ENCODE results near the gene BTBD1.

The BTBD1 gene

DNA sequence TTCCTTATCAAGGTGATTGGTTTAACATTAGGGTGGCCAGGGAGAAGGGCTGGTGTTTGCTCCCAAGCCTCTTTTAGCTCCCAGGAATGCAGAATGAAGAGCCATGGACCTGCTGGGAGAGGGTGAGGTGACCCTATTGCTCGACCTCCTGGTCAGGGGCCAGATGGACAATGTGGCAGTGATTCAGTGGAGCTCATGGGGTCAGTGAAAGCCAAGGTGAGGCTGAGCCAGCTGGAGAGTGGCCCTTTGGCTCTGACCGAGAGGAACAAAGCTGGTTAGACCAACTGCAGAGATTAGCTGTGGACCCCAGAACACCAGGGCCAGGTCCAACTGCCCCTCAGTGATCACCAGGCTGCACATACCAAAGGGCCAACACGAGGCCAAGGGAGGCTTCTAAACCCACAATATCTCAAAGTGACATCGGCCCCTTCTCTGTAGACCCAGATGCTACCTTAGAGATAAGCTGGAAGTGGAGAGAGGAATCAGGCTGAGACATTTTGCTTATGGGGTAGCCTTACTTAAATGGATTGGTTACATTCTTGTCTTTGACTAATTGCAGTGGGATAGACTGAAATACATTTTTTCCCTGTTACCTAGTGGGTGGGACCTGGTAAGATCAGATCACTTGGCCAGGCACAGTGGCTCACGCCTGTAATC lies 15.8 kb upstream of the BTBD1 start:
- Histone ChIP-seq H3K27ac (ENCODE audit: low read length) (no peak overlapping the region), H3K4me1 (ENCODE audit: insufficient read depth, low read length) (no peaks in the 10 kb centered on the region), H3K9ac (ENCODE audit: low read depth, low read length) (no peak overlapping the region), H3K79me2 (ENCODE audit: insufficient read depth, low read length) (no peaks in the 10 kb centered on the region), H2AFZ (ENCODE audit: low read depth, low read length) (no peak overlapping the region), H3K4me2 (ENCODE audit: insufficient read depth, low read length) (no peak overlapping the region), H4K20me1 (ENCODE audit: insufficient read depth, low read length) (no peaks in the 10 kb centered on the region), H3K27me3 (ENCODE audit: insufficient read depth, low read length, poor library complexity) (peaks cover 3% of the 10 kb centered on the region), H3K4me3 (ENCODE audit: low read depth in 1 of 2, low read length in 2 of 2) (no peak overlapping the region), H3K36me3 (ENCODE audit: insufficient read depth, low read length) (no peaks in the 10 kb centered on the region), H3K9me3 (ENCODE audit: insufficient read depth, low read length, severe bottlenecking) (no peaks in the 10 kb centered on the region)
- DNase-seq (no peak), ATAC-seq (ENCODE audit: insufficient read depth, low read depth) (no peak)
- TF ChIP-seq, protein P1, sequence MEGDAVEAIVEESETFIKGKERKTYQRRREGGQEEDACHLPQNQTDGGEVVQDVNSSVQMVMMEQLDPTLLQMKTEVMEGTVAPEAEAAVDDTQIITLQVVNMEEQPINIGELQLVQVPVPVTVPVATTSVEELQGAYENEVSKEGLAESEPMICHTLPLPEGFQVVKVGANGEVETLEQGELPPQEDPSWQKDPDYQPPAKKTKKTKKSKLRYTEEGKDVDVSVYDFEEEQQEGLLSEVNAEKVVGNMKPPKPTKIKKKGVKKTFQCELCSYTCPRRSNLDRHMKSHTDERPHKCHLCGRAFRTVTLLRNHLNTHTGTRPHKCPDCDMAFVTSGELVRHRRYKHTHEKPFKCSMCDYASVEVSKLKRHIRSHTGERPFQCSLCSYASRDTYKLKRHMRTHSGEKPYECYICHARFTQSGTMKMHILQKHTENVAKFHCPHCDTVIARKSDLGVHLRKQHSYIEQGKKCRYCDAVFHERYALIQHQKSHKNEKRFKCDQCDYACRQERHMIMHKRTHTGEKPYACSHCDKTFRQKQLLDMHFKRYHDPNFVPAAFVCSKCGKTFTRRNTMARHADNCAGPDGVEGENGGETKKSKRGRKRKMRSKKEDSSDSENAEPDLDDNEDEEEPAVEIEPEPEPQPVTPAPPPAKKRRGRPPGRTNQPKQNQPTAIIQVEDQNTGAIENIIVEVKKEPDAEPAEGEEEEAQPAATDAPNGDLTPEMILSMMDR (IDR thresholded peaks at IDR 0.05; ENCODE audit: borderline replicate concordance, extremely low read depth, low read length, poor library complexity, severe bottlenecking): no peak
- TF ChIP-seq EZH2 (IDR thresholded peaks at IDR 0.05; ENCODE audit: borderline replicate concordance, low read depth, low read length, severe bottlenecking): no peak

DNA sequence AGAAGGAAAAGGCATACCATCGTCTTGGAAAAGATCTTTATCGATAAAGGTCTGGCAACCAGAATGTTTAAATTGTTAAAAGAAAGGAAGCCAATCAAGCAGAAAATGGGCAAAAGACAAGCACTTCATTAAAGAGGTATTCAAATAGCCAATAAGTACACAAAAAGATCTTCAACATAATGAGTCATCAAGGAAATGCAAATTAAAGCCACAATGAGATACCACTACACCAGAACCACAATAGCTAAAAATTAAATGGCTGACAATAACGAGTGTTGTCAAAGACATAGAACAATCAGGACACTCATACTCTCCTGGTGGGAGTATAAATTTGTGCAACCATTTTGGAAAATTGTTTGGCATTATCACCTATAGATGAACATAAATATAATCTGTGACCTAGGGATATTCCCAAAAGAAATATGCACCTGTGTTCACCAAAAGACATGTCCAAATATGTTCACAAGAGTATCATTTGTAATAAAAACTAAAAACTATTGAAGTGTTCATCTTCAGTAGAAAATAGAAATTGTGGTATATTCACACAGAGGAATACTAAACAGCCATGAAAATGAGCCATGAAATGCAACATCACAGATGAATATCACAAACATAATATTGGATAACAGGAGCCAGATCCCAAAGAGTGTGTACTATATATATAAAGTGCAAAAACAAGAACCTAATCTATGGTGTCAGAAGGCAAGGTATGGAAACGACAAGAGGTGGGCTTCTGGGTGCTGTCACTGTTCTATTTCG lies 14.4 kb upstream of the BTBD1 start:
- Histone ChIP-seq H3K27ac (ENCODE audit: low read length) (no peak overlapping the region), H3K9me3 (ENCODE audit: insufficient read depth, low read length, severe bottlenecking) (no peaks in the 10 kb centered on the region), H2AFZ (ENCODE audit: low read depth, low read length) (no peak overlapping the region), H3K36me3 (ENCODE audit: insufficient read depth, low read length) (no peaks in the 10 kb centered on the region), H3K79me2 (ENCODE audit: insufficient read depth, low read length) (no peaks in the 10 kb centered on the region), H3K9ac (ENCODE audit: low read depth, low read length) (no peak overlapping the region), H3K4me1 (ENCODE audit: insufficient read depth, low read length) (no peaks in the 10 kb centered on the region), H3K27me3 (ENCODE audit: insufficient read depth, low read length, poor library complexity) (peaks cover 5% of the 10 kb centered on the region), H4K20me1 (ENCODE audit: insufficient read depth, low read length) (no peaks in the 10 kb centered on the region), H3K4me3 (ENCODE audit: low read depth in 1 of 2, low read length in 2 of 2) (no peak overlapping the region), H3K4me2 (ENCODE audit: insufficient read depth, low read length) (no peak overlapping the region)
- TF ChIP-seq, protein P1 (IDR thresholded peaks at IDR 0.05; ENCODE audit: borderline replicate concordance, extremely low read depth, low read length, poor library complexity, severe bottlenecking): no peak
- TF ChIP-seq EZH2 (IDR thresholded peaks at IDR 0.05; ENCODE audit: borderline replicate concordance, low read depth, low read length, severe bottlenecking): no peak
- ATAC-seq (ENCODE audit: insufficient read depth, low read depth) (no peak), DNase-seq (no peak)

- Histone ChIP-seq H4K20me1 (ENCODE audit: insufficient read depth, low read length) (no peaks in the 10 kb centered on the region), H3K4me3 (ENCODE audit: low read depth in 1 of 2, low read length in 2 of 2) (no peak overlapping the region), H3K4me1 (ENCODE audit: insufficient read depth, low read length) (no peaks in the 10 kb centered on the region), H3K9me3 (ENCODE audit: insufficient read depth, low read length, severe bottlenecking) (peaks cover under 1% of the 10 kb centered on the region), H2AFZ (ENCODE audit: low read depth, low read length) (no peak overlapping the region), H3K4me2 (ENCODE audit: insufficient read depth, low read length) (no peak overlapping the region), H3K27ac (ENCODE audit: low read length) (no peak overlapping the region), H3K27me3 (ENCODE audit: insufficient read depth, low read length, poor library complexity) (peaks cover 5% of the 10 kb centered on the region), H3K9ac (ENCODE audit: low read depth, low read length) (no peak overlapping the region), H3K36me3 (ENCODE audit: insufficient read depth, low read length) (no peaks in the 10 kb centered on the region), H3K79me2 (ENCODE audit: insufficient read depth, low read length) (no peaks in the 10 kb centered on the region)
- no peak for DNase-seq
- TF ChIP-seq EZH2 (IDR thresholded peaks at IDR 0.05; ENCODE audit: borderline replicate concordance, low read depth, low read length, severe bottlenecking): no peak
- TF ChIP-seq, protein P1 (IDR thresholded peaks at IDR 0.05; ENCODE audit: borderline replicate concordance, extremely low read depth, low read length, poor library complexity, severe bottlenecking): no peak
- ATAC-seq (ENCODE audit: insufficient read depth, low read depth): no peak
Observed at GRCh38 chr15:83078712-83079111, 11.7 kb upstream of the BTBD1 start.
